Neural progenitor cell (in vitro differentiated cells): Measurements from ENCODE around the gene CD300E.

ENCODE experiments used
- CTCF ChIP-seq: fragments of 200-600 bp; sonication (generic); IDR thresholded peaks from 2 replicates; pipeline ENCODE4 v1.5.1; 2017; ENCODE audit warnings: antibody characterized with exemption, mild to moderate bottlenecking
- EZH2phosphoT487 ChIP-seq: fragments of 200-600 bp; sonication (generic); IDR thresholded peaks from 2 replicates; pipeline ENCODE4 v1.6.1; 2017; ENCODE audit warnings: antibody characterized with exemption

- TF ChIP-seq CTCF = no peak
- TF ChIP-seq EZH2phosphoT487 = no peak
These were observed 58.4 kb downstream of the CD300E start for GRCh38 chr17:74565126-74565525.
